ENCODE results near the gene GAK. TPM values are rescaled to one million over a fixed set of nuclear protein-coding genes. Genes with fewer than 3 reads are reported as not detected.

GAK gene
- 62.4 TPM for polyA plus RNA-seq (2012; ENCODE audit: insufficient read length, low read depth)

DNA sequence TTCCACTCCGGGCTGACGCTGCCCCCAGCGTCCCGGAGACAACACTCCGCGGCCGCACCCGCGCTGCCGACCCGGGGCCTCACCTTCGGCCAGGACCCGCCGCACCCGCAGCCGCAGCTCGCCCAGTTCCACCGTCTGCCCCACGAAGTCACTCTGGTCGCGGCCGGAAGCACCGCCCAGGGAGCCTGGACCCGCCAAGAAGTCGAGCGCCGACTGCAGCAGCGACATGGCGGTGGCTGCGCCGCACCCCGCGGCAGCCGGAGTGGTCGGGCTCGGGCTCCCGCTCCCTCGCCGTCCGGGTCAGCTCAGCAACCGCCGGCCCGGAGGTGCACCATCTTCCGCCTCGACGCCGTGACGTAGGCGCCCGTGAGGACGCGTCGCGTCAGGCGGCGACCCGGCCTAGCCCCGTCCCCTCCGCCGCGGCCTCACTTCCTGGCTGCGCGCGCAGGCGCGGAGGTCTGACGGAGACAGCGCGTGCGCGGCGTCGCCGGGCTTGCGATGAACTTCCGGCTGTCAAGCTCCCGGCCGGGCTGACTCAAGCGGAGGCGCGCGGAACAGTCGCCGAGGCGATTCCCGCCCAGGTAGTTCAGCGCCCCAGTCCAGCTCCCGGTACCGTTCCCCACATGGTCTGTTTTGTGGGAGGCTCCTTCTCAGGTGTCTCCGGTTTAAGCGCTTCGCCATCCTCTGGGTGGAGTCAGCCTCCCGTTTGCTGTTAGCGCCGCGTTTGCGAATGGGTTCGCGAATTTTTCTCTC lies at the start of gene GAK, which contains the start of gene TMEM175:
GAK (minus strand) TSS at position 357 of the 753 bp plus-strand sequence; CDS start at position 228, 129 bp downstream.
TMEM175 (plus strand) TSS at position 501 of the 753 bp plus-strand sequence. CDS start 15,280 bp downstream, outside the sequence.
- TF ChIP-seq FOXP2 (optimal IDR thresholded peaks at IDR 0.05; ENCODE audit: borderline replicate concordance, extremely low read depth, extremely low read length, insufficient read depth) (no peak), TAF1 (IDR thresholded peaks at IDR 0.05; ENCODE audit: borderline replicate concordance, insufficient read depth, low read length) (peak; percentile 85; the same call in 1 of the 2 replicates), SIN3A (IDR thresholded peaks at IDR 0.05; ENCODE audit: borderline replicate concordance, insufficient read depth, low read length) (peak; percentile 50; the same call in 1 of the 2 replicates), POLR2AphosphoS5 (IDR thresholded peaks at IDR 0.05; ENCODE audit: low read depth, low read length) (peak; percentile 86)
- TF ChIP-seq, protein P1, sequence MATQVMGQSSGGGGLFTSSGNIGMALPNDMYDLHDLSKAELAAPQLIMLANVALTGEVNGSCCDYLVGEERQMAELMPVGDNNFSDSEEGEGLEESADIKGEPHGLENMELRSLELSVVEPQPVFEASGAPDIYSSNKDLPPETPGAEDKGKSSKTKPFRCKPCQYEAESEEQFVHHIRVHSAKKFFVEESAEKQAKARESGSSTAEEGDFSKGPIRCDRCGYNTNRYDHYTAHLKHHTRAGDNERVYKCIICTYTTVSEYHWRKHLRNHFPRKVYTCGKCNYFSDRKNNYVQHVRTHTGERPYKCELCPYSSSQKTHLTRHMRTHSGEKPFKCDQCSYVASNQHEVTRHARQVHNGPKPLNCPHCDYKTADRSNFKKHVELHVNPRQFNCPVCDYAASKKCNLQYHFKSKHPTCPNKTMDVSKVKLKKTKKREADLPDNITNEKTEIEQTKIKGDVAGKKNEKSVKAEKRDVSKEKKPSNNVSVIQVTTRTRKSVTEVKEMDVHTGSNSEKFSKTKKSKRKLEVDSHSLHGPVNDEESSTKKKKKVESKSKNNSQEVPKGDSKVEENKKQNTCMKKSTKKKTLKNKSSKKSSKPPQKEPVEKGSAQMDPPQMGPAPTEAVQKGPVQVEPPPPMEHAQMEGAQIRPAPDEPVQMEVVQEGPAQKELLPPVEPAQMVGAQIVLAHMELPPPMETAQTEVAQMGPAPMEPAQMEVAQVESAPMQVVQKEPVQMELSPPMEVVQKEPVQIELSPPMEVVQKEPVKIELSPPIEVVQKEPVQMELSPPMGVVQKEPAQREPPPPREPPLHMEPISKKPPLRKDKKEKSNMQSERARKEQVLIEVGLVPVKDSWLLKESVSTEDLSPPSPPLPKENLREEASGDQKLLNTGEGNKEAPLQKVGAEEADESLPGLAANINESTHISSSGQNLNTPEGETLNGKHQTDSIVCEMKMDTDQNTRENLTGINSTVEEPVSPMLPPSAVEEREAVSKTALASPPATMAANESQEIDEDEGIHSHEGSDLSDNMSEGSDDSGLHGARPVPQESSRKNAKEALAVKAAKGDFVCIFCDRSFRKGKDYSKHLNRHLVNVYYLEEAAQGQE (IDR thresholded peaks at IDR 0.05; ENCODE audit: insufficient read depth in 1 of 2, low read depth in 2 of 2, low read length in 2 of 2) = 0 out of 4 replicates have a peak, but pooled peaks of 1 of the 2 experiments have one; percentile 13

DNA sequence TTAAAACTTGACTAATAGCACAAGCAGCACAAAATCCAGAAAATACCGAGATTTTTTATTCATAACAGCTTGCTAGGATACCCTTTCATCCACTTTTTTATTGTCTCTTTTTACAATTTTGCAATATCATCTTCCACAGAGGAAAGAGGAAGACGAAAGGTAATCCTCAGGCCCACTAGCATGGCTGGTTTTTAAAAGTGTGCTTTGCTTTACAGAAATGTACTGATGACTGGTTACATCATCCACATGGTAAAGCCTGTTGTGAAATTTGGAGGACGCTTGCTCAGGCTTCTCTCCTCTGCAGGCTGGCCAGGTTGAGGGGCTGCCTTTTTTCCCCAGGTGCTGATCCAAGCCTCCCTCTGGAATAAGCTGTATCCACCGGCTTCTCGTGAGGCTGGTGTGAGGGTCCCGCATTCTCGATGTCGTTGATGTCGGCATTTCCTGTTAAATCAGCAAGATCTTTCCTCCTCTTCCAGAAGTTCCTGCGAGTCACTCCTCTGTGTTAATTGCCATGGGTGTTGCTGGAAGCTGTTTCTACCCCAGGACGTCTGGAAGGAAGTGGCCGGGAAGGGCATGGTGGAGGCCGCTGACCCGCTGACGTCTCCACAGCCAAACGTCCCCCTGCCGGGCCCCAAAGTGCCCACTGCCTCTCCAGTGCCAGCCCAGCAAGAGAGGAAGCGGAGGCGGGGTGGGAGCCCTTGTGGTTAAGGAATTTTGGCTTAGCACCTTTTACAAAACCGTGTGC lies 47.0 kb upstream of the GAK start:
- no peak for TF ChIP-seq TAF1 (IDR thresholded peaks at IDR 0.05; ENCODE audit: borderline replicate concordance, insufficient read depth, low read length)
- no peak for TF ChIP-seq SIN3A (IDR thresholded peaks at IDR 0.05; ENCODE audit: borderline replicate concordance, insufficient read depth, low read length)
- TF ChIP-seq, protein P1 (IDR thresholded peaks at IDR 0.05; ENCODE audit: insufficient read depth in 1 of 2, low read depth in 2 of 2, low read length in 2 of 2) = no peak
- TF ChIP-seq FOXP2 (optimal IDR thresholded peaks at IDR 0.05; ENCODE audit: borderline replicate concordance, extremely low read depth, extremely low read length, insufficient read depth) = no peak
- no peak for TF ChIP-seq POLR2AphosphoS5 (IDR thresholded peaks at IDR 0.05; ENCODE audit: low read depth, low read length)

DNA sequence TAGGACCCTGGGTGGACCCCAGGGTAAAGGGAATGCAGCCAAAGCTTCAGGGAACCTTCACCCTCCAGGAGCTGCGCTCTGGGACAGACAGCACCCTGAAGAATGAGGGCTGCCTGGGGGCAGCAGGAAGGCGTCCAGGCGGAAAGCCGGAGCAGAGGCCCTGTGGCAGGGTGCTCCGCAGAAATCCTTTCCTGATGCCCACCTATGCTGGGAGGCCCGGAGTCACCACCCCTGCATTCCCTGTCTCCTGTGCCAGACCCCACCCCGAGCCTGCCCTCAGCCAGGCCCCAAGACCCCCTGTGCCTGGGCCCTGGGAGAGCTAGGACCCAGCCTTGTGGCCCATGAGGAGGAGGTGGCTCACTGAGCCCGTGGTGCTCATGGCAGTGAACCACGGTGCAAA lies 42.6 kb upstream of the GAK start:
- TF ChIP-seq SIN3A (IDR thresholded peaks at IDR 0.05; ENCODE audit: borderline replicate concordance, insufficient read depth, low read length) (no peak), FOXP2 (optimal IDR thresholded peaks at IDR 0.05; ENCODE audit: borderline replicate concordance, extremely low read depth, extremely low read length, insufficient read depth) (no peak), TAF1 (IDR thresholded peaks at IDR 0.05; ENCODE audit: borderline replicate concordance, insufficient read depth, low read length) (no peak), POLR2AphosphoS5 (IDR thresholded peaks at IDR 0.05; ENCODE audit: low read depth, low read length) (no peak)
- TF ChIP-seq, protein P1 (IDR thresholded peaks at IDR 0.05; ENCODE audit: insufficient read depth in 1 of 2, low read depth in 2 of 2, low read length in 2 of 2) = no peak

DNA sequence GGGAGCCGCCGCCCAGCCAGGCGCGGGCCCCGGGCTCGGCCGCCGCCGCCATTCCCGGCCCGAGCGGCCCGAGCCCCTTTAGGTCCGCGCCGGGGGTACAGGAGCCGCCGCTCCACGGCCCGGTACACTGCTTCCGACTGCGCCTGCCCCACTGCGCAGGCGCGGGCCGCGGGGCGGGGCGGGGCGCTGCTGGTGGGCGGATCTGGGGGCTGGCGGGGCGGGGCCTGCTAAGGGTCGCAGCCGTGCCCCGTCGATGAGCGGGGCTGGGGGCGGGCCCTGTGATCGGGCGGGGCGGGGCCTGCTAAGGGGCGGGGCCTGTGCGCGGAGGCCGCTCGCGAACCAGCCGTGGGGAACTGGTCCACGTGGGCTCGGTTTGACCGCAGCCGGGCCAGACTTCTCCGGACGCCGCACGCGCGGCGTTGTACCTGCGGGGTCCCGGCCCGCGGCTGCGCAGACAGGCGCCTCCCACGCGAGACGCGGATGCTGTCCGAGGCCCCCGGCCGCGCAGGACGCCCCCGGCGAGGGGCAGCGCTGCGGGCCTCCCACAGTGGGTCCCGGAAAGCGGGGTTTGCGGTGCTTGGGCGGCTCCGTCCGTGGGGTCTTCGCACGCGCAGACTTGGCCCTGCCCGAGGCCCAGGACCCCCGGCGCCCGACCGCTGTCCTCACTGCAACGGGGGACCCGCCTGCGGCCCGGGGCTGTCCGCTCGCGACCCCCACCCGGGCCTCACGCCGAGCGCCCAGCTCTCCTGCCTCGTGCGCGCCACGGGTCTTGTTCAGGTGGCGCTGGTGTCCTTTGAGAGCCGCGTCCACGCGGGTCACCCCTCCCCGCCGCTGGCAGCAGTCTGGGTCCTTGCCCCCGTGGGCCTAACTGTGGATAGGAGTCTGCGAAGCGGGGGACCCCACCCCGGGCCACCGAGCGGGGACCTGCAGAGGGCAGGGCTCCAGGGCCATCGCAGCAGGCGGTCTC lies 41.6 kb upstream of the GAK start, which contains the start of gene DGKQ:
DGKQ (minus strand) TSS at position 139 of the 967 bp plus-strand sequence; CDS start at position 52, 87 bp downstream.
- TF ChIP-seq FOXP2 (optimal IDR thresholded peaks at IDR 0.05; ENCODE audit: borderline replicate concordance, extremely low read depth, extremely low read length, insufficient read depth) (no peak), TAF1 (IDR thresholded peaks at IDR 0.05; ENCODE audit: borderline replicate concordance, insufficient read depth, low read length) (no peak; the same call in 1 of the 2 replicates), POLR2AphosphoS5 (IDR thresholded peaks at IDR 0.05; ENCODE audit: low read depth, low read length) (peak; percentile 61)
- TF ChIP-seq, protein P1 (IDR thresholded peaks at IDR 0.05; ENCODE audit: insufficient read depth in 1 of 2, low read depth in 2 of 2, low read length in 2 of 2) = no peak
